DMS153 (cell line): Measurements from ENCODE around the gene SOX5.

Source experiments
- DNase-seq: peaks from one replicate; lab custom pipeline; 2025; lab: John Stamatoyannopoulos, UW

Gene SOX5

GRCh38 chr12:23596568-23596967 lies 352.9 kb downstream of the SOX5 start:
- no peak for DNase-seq

DNA sequence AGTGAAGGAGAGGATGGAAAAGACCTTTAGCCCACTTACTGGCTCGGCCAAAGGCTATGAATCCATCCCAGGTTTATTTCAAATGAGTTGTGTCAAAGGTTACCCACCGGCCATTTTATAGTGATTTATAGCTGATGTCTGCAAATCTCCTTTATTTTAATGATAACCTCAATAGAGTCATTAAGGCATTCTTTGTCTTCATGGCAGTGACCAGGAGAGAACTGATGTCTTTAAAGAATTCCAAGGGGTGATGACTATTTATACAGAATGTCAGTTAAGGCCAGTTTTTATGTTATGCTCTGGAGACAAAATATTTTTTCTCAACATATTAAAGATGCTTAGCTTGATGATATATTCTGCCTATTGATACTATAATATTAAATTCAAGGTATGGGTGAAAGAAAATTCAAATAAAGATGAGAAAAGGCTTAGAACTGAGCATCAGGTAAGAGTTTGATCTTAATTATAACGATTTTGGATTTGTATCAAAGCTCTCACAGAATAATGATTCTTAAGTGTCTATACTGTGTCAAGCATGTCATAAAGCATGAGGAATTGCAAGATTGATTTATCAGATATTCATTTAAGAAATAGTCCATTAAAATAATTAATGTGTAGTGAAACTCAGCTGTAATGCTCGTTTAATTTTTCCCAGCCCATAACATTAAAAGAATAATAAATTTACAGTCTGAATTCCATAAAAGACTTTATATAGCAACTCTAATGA lies 361.5 kb downstream of the SOX5 start:
- DNase-seq, result no peak

DNA sequence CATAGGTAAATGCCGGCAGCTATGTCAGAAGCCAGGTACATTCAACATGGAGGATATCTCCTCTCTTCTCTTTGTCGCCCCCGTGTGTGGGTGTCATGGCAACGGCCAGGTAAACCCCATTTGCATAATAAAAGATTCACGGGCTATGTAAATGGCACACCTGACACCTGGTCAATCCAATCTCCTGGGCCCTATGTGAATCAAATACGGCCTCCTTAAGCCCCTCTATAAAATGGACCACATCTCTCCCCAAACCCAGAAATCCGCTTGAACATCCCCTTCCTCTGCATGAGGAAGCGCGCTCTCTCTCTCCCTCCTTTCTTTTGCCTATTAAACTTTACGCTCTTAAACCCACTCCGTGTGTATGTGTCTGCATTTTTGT lies 363.7 kb downstream of the SOX5 start:
- no peak for DNase-seq

GRCh38 chr12:23585156-23585781 lies 364.2 kb downstream of the SOX5 start:
- no peak for DNase-seq

GRCh38 chr12:23581913-23582312 lies 367.6 kb downstream of the SOX5 start:
- no peak for DNase-seq

- no peak for DNase-seq
Measured at GRCh38 chr12:23579257-23579656, 370.2 kb downstream of the SOX5 start.

GRCh38 chr12:23576372-23576771 lies 373.1 kb downstream of the SOX5 start:
- no peak for DNase-seq

DNA sequence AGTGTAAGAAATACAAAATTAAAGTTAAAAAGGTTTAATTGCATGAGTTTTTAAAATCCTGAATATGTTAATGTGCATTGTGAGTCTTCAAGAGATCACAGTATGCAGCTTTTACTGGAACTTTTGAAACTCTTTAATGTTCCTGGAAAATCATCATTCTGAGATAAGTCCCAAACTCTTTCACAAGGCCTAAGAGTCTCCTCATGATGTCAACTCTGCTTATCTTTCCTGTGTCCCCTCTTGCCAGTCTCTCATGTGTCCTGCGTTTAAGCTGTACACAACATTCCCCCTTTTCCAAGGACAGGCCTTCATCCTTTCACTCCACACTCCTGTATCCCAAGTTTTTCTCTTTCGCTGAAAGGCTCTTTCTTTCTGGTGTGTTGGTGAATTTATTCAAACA lies 380.1 kb downstream of the SOX5 start:
- DNase-seq, result no peak

DNA sequence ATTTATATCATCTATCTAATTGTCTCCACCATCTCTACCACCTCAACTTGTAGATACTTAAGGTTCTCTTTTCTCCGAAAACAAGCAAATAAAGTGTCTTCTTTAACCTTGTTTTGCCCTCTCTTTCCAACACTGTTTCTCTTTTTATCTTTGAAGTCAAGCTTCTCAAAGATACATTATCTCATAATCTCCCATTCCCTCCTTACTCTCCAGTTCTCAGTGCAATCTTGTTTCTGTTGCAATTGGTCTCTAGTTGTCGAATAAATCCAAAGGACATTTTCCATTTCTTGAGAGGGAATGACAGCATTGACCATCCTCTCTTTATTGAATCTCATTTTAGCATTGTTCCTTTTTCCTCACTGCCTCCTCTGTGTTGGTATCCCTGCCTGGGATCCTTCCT lies 383.3 kb downstream of the SOX5 start:
- no peak for DNase-seq

- peak; percentile 9 for DNase-seq
Measured at GRCh38 chr12:23564451-23565152, 384.9 kb downstream of the SOX5 start.

DNA sequence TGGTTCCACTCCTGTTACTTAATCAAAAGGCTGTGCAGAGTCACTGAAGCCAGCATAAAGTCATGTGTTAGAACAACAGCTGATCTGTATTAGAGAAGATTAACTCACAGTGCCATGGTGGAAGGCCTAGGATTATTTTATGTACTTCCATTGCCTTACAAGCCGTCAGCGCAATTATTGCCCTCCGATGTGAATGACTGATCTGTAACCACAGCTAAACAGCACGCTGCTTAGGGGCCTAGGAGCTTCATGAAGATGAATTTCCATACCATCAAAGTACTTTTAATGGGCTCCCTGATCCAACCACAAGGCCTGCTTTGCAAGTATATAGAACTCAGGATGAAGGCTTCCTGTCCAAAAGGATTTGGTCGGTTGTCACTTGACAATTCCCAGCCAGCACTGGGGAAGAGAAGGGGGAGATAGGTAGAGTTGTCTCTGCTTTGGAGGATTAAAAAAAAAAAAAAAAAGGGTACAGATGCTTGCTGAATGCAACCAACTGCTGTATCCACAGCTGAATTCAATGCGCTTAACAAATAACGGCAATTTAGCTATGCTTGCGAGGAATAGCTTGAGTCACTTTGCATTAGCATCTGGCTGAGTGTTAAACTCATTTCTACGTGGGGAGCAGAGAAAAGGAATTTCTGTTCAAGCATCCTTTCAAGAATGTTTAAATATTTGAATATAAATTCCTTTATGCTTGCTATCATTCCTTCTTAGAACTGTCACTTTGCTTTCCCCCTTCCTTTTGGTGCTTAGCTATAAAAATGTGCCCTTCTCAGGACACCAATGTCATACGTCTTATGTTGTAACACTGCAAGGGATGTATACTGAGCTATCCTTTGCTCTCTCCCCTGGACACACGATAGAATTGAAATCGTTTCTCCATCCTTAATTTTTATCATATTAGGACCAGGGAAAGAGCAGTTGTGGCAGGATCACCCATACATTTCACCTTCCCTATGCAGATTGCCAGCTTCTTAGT lies 387.8 kb downstream of the SOX5 start:
- DNase-seq, result no peak

DNA sequence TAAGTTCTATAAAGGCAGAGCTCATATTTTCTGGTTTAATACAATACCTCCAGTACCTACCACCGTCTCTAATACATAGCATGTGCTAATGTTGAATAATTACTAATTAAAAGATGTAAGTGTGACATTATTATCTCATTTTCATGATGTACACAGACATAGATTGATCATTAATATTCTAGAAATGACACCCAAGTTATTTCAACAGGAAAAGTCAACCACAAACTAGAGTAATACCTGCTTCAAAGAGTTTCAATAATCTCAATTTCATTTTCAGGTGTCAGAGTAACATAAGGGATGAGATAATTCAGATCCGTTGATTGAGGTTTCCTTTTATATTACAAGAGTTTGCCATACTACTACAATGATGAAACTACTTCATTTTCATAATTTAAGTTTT lies 388.9 kb downstream of the SOX5 start:
- no peak for DNase-seq

DNA sequence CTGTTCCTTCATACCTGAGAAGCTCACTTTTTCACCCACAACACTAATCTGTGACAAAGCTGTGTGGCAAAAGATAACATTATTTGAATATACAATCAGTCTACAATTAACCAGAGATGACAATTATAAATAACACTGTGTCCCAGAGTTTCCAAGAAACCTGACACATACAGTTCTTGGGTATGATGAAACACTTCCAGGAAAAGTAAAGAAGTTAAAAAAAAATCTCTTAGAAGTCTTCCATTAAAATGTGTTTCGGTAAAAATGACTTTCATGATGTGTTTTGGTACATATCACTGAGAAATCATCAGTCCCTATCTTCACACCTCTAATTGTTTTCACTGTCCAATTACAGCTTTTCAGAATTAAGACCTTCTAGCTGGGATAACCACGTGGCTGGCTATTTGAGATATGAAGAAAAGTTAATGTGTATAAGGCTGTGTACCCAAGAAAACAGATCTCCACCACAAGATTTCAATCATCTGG lies 390.2 kb downstream of the SOX5 start:
- DNase-seq, result no peak

DNA sequence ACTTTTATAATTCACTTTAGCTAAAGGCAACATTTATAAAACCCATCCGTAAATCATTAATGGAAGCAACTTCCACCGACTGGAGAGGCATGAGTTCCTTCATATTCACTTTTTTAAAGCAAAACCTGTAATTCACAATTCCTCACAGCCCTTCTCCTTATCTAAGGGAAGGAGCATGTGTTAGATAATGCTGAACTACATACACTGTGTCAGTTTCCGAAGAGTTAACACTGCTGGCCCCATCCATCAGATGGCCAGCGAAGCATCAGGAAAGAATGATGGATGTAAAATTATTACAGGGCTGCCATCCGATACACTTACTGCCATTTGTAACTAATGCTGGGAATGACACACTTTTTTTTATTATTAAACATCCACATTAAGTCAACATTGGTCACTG lies 392.8 kb downstream of the SOX5 start:
- DNase-seq, result peak; percentile 38

- DNase-seq, result no peak
Measured at GRCh38 chr12:23555825-23556207, 393.7 kb downstream of the SOX5 start.

- no peak for DNase-seq
Measured at GRCh38 chr12:23555180-23555824, 394.2 kb downstream of the SOX5 start.

DNA sequence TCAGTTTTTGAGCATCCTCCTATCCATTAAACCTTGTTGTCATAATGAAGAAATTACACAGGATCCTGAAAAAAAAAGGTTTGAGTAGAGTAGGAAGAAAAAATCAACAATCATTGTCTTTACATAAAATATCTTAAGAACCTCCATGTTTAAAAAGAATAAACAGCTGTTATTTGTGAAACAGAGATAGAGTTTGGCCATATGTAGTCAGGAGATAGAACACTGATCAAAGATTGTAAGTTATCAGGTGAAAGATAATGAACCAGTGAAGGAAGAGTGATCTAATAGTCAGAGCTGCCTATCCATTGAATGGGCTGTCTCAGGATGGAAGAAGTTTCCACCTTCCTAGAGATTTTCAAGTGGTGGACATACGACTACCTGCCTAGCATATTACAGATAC lies 397.1 kb downstream of the SOX5 start:
- no peak for DNase-seq

DNA sequence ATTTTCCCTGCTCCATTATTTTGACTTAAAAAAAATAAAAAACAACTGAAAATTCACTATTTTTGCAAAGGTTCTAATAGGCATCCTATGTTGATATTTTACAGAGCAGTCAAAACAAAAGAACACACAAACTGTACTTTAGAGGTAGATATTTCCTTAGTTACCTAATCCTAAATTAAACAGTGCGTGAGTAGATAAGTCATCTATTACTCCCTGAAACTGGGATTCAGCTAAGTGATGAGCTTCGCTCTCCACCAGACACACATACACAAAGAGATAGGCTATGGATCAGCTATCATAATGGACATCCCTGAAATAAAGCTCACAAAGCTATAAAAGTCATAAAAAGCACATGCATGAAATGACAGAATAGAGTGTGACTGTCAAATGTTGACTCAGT lies 398.7 kb downstream of the SOX5 start:
- DNase-seq, result peak; percentile 83

- DNase-seq, result no peak
Measured at GRCh38 chr12:23548742-23549141, 400.7 kb downstream of the SOX5 start.

DNA sequence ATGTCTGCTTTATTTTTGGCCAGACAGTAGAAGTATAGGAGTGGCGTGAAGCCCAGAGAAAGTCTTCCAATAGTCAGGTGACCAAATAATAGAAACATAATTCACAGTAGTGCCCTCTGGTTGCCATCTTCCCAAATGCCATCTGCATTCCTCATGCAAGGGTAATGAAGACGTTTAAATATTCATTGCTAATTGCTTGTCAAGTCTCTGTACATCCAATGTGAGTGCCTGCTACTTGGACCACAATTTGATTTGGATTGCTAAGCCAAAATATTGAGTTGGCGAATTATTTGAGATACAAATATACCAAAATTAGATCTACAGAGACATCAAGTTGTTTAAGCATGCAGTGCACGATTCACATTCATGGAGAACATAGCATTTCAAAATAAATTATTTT lies 402.7 kb downstream of the SOX5 start:
- DNase-seq, result no peak

GRCh38 chr12:23543767-23544166 lies 405.7 kb downstream of the SOX5 start:
- DNase-seq, result no peak

GRCh38 chr12:23542187-23542586 lies 407.3 kb downstream of the SOX5 start:
- no peak for DNase-seq
